Keratinocyte (primary cell): ENCODE results near the gene TNPO1. TPM values are rescaled to one million over a fixed set of nuclear protein-coding genes. Genes with fewer than 3 reads are reported as not detected.

ENCODE experiments used
- DNase-seq: peaks from one replicate; pipeline ENCODE4 v3.0.0-alpha.2; 2011; ENCODE audit warnings: low read depth, missing footprints, low spot score
- FAIRE-seq: peaks from 2 replicates; lab custom pipeline; 2011; peaks lifted over from hg19 to GRCh38; lab: Jason Lieb, UNC
- H2AFZ ChIP-seq: 2 replicates; pipeline ENCODE4 v1.6.0; 2012; ENCODE audit warnings: low read length, control low read depth, inconsistent platforms; ENCODE audit not compliant: control insufficient read depth
- H3K27ac ChIP-seq: 2 replicates; pipeline ENCODE4 v1.5.1; 2011; ENCODE audit warnings: low read length; ENCODE audit not compliant: control insufficient read depth, insufficient read depth
- H3K27me3 ChIP-seq: 3 replicates; pipeline ENCODE4 v1.6.0; 2011; ENCODE audit warnings: low read length; ENCODE audit not compliant: control insufficient read depth, insufficient read depth; ENCODE audit errors: extremely low read depth
- H3K36me3 ChIP-seq, 2 experiments: 2 replicates in 1 of 2; 3 replicates in 1 of 2; pipeline ENCODE4 v1.5.1; 2011; ENCODE audit warnings: low read length in 2 of 2, mild to moderate bottlenecking in 1 of 2; ENCODE audit not compliant: control insufficient read depth in 2 of 2, insufficient read depth in 2 of 2; ENCODE audit errors: extremely low read depth in 1 of 2
- H3K4me1 ChIP-seq: 3 replicates; pipeline ENCODE4 v1.5.1; 2011; ENCODE audit warnings: low read length; ENCODE audit not compliant: control insufficient read depth, insufficient read depth; ENCODE audit errors: extremely low read depth
- H3K4me2 ChIP-seq: 3 replicates; pipeline ENCODE4 v1.6.0; 2011; ENCODE audit warnings: low read depth, low read length; ENCODE audit not compliant: control insufficient read depth, insufficient read depth; ENCODE audit errors: extremely low read depth
- H3K4me3 ChIP-seq, 3 experiments: fragments of 200-600 bp in 1 of 3; sonication (generic) in 1 of 3; 2 replicates in 2 of 3; 3 replicates in 1 of 3; pipeline ENCODE4 v1.5.1; 2011 to 2016; ENCODE audit warnings: low read length in 3 of 3, mild to moderate bottlenecking in 3 of 3, control low read depth in 2 of 3, inconsistent platforms in 1 of 3, low read depth in 1 of 3, mixed read lengths in 1 of 3, mixed run types in 1 of 3, moderate library complexity in 1 of 3; ENCODE audit not compliant: control insufficient read depth in 2 of 3, insufficient read depth in 2 of 3; ENCODE audit errors: extremely low read depth in 1 of 3
- H3K79me2 ChIP-seq: 2 replicates; pipeline ENCODE4 v1.6.0; 2012; ENCODE audit warnings: low read length; ENCODE audit not compliant: control insufficient read depth, insufficient read depth
- H3K9ac ChIP-seq: 3 replicates; pipeline ENCODE4 v1.6.0; 2011; ENCODE audit warnings: low read length; ENCODE audit not compliant: control insufficient read depth, insufficient read depth; ENCODE audit errors: extremely low read depth
- H3K9me1 ChIP-seq: 3 replicates; pipeline ENCODE4 v1.6.0; 2011; ENCODE audit warnings: low read length; ENCODE audit not compliant: control insufficient read depth, insufficient read depth; ENCODE audit errors: extremely low read depth
- H3K9me3 ChIP-seq: 2 replicates; pipeline ENCODE4 v1.5.1; 2012; ENCODE audit warnings: low read depth, low read length; ENCODE audit not compliant: control insufficient read depth
- H4K20me1 ChIP-seq: 3 replicates; pipeline ENCODE4 v1.6.0; 2011; ENCODE audit warnings: low read length; ENCODE audit not compliant: control insufficient read depth, insufficient read depth; ENCODE audit errors: extremely low read depth
- EZH2 ChIP-seq: IDR thresholded peaks from one replicate; pipeline ENCODE4 v1.6.1; 2012; ENCODE audit warnings: inconsistent platforms, mild to moderate bottlenecking, low read length, moderate library complexity
- dilution Hi-C: fragments of 300-500 bp; cut with MboI; formaldehyde crosslinking; loops from one replicate; pipeline ENCODE4 v1.7.0; 2020; ENCODE audit warnings: low sequenced_read_pairs; ENCODE audit not compliant: extremely low pct_ligation_motif_present
- polyA plus RNA-seq, 5 experiments: library from polyadenylated mRNA; depleted of rRNA in 3 of 5; stranded (reverse) in 3 of 5; stranded (forward) in 1 of 5; unstranded in 1 of 5; fragments of >200 nt; gene quantifications; 1 replicate in 1 of 5; 2 replicates in 3 of 5; 3 replicates in 1 of 5; pipeline versions ENCODE4 v1.2.1 to v1.2.3, GENCODE V29; 2011 to 2012; ENCODE audit warnings: missing spikeins in 2 of 5, low read depth in 1 of 5, low replicate concordance in 1 of 5
- TF ChIP-seq, protein P1 (sequence below), 3 experiments: IDR thresholded peaks in 1 of 3; conservative IDR thresholded peaks in 1 of 3; optimal IDR thresholded peaks in 1 of 3; 2 replicates in 2 of 3; 3 replicates in 1 of 3; pipeline versions ENCODE3 to v1.5.1; 2011; ENCODE audit warnings: low read length in 3 of 3, mild to moderate bottlenecking in 3 of 3, moderate library complexity in 2 of 3, control low read depth in 1 of 3, inconsistent platforms in 1 of 3; ENCODE audit not compliant: insufficient read depth in 2 of 3; ENCODE audit errors: extremely low read depth in 1 of 3

The TNPO1 gene
- polyA plus RNA-seq, 1 donor (not counting 4 experiments of a cell fraction or from before 2014, with no cell fraction given): 123 TPM

DNA sequence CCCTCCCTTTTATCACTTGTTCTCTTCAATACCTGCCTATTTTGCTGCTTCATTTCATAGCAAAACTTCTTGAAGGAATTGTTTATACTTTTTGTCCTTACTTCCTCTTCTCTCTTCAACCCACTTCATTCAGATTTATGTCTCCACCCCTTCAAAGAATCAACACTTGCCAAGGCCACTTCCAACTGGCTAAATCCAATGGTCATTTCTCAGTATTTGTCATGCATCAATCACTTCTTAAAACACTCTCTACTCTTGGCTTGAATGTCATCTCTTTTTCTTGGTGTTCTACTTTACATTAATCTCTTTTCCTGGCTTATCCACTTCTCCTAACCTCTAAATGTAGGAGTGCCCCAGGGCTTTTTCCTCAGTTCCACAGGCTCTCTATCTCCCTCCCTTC is 131.0 kb downstream of the TNPO1 start:
- no peak overlapping the region for H3K4me3 ChIP-seq
- no peaks in the 10 kb centered on the region for H3K79me2 ChIP-seq
- H4K20me1 ChIP-seq: no peaks in the 10 kb centered on the region
- H2AFZ ChIP-seq: no peak overlapping the region
- DNase-seq (no peak), FAIRE-seq (no peak)
- no peaks in the 10 kb centered on the region for H3K27me3 ChIP-seq
- H3K9me3 ChIP-seq: no peaks in the 10 kb centered on the region
- H3K4me2 ChIP-seq: no peak overlapping the region
- dilution Hi-C loops: no loop called here
- H3K4me1 ChIP-seq: peaks cover 23% of the 10 kb centered on the region
- no peaks in the 10 kb centered on the region for H3K9me1 ChIP-seq
- TF ChIP-seq, protein P1, sequence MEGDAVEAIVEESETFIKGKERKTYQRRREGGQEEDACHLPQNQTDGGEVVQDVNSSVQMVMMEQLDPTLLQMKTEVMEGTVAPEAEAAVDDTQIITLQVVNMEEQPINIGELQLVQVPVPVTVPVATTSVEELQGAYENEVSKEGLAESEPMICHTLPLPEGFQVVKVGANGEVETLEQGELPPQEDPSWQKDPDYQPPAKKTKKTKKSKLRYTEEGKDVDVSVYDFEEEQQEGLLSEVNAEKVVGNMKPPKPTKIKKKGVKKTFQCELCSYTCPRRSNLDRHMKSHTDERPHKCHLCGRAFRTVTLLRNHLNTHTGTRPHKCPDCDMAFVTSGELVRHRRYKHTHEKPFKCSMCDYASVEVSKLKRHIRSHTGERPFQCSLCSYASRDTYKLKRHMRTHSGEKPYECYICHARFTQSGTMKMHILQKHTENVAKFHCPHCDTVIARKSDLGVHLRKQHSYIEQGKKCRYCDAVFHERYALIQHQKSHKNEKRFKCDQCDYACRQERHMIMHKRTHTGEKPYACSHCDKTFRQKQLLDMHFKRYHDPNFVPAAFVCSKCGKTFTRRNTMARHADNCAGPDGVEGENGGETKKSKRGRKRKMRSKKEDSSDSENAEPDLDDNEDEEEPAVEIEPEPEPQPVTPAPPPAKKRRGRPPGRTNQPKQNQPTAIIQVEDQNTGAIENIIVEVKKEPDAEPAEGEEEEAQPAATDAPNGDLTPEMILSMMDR (optimal IDR thresholded peaks at IDR 0.05 in 1 of 3, IDR thresholded peaks at IDR 0.05 in 1 of 3, conservative IDR thresholded peaks at IDR 0.05 in 1 of 3; ENCODE audit: extremely low read depth in 1 of 3, insufficient read depth in 2 of 3, low read length in 3 of 3): no peak
- no peak for TF ChIP-seq EZH2
- H3K9ac ChIP-seq: no peak overlapping the region
- no peaks in the 10 kb centered on the region for H3K36me3 ChIP-seq
- no peak overlapping the region for H3K27ac ChIP-seq

DNA sequence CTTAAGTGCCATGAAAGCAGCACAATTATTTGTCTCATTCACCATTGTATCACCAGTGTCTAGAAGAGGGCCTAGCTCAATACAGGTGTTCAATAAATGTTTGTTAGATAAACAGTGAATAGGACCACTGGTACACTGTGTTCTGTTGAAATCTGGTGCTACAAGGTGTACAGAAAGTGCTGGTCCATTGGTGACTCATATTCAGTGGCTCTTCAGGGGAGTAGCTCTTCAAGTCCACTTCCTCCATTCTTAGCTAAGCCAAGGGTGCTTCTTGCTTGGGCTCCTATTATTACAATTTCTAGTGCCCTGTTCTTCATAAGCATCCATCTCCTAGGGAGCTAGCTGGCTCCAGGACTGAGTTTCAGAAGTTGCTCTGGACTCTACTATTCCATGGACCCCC is 133.0 kb downstream of the TNPO1 start:
- Histone ChIP-seq H3K9ac (no peak overlapping the region), H3K4me1 (peaks cover 36% of the 10 kb centered on the region), H3K9me3 (no peaks in the 10 kb centered on the region), H3K27ac (no peak overlapping the region), H3K36me3 (no peaks in the 10 kb centered on the region), H3K9me1 (no peaks in the 10 kb centered on the region), H4K20me1 (no peaks in the 10 kb centered on the region), H3K4me3 (no peak overlapping the region), H3K4me2 (no peak overlapping the region), H3K79me2 (no peaks in the 10 kb centered on the region), H2AFZ (no peak overlapping the region), H3K27me3 (no peaks in the 10 kb centered on the region)
- FAIRE-seq (no peak), DNase-seq (no peak)
- TF ChIP-seq EZH2: no peak
- TF ChIP-seq, protein P1 (optimal IDR thresholded peaks at IDR 0.05 in 1 of 3, IDR thresholded peaks at IDR 0.05 in 1 of 3, conservative IDR thresholded peaks at IDR 0.05 in 1 of 3; ENCODE audit: extremely low read depth in 1 of 3, insufficient read depth in 2 of 3, low read length in 3 of 3): no peak
- dilution Hi-C loops: no loop called here
